NB4 (cell line): ENCODE data around the gene METRNL.

Experiments used
- POLR2A ChIP-seq: IDR thresholded peaks from 2 replicates; pipeline ENCODE4 v1.6.1; 2011; ENCODE audit warnings: mild to moderate bottlenecking; ENCODE audit not compliant: insufficient read length; ENCODE audit errors: extremely low read depth
- TF ChIP-seq, protein P1 (sequence below): IDR thresholded peaks from one replicate; pipeline ENCODE4 v1.5.1; 2012; ENCODE audit warnings: low read depth, low read length
- TF ChIP-seq, protein P2 (sequence below): IDR thresholded peaks from 2 replicates; pipeline ENCODE4 v1.6.1; 2011; ENCODE audit warnings: low read depth, low read length

DNA sequence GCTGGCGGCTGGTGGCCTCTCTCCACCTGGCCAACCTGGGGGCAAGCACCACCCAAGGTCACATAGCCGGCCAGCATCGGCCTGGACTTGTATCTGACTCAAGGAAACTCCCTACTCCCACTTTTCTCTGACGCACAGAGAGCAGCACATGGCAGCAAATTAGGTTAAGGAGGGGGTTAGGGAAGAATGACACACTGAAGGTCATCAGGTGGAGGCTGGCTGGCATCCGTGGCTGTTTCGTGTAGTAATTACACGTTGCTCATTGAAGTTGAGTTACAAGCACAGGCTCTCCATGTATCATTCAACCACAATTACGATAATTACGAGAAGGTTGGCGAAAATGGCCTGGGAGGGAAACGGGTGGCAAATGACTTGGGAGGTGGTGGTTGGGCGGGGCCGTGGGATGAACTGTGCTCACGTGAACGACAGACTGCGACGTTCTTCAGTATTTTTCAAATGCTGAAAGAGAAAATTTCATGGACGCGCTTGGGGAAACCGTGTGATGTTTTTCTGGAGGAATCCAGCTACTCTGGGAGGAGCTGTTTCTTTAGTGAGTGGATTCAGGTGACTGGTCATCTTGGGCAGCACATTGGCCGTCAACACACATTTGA is 4.0 kb upstream of the METRNL start:
- TF ChIP-seq, protein P1, sequence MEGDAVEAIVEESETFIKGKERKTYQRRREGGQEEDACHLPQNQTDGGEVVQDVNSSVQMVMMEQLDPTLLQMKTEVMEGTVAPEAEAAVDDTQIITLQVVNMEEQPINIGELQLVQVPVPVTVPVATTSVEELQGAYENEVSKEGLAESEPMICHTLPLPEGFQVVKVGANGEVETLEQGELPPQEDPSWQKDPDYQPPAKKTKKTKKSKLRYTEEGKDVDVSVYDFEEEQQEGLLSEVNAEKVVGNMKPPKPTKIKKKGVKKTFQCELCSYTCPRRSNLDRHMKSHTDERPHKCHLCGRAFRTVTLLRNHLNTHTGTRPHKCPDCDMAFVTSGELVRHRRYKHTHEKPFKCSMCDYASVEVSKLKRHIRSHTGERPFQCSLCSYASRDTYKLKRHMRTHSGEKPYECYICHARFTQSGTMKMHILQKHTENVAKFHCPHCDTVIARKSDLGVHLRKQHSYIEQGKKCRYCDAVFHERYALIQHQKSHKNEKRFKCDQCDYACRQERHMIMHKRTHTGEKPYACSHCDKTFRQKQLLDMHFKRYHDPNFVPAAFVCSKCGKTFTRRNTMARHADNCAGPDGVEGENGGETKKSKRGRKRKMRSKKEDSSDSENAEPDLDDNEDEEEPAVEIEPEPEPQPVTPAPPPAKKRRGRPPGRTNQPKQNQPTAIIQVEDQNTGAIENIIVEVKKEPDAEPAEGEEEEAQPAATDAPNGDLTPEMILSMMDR: no peak
- TF ChIP-seq, protein P2, sequence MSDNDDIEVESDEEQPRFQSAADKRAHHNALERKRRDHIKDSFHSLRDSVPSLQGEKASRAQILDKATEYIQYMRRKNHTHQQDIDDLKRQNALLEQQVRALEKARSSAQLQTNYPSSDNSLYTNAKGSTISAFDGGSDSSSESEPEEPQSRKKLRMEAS: no peak
- TF ChIP-seq POLR2A: no peak
